Limb (tissue), 2 donors: ENCODE measurements around the gene TSC22D1.

Experiments used
- DNase-seq, 2 donors: peaks; one replicate each; pipeline ENCODE4 v3.0.0-alpha.2; 2016; ENCODE audit errors: extremely low spot score in 2 of 2

Gene TSC22D1

GRCh38 chr13:44406617-44407016, 169.5 kb downstream of the TSC22D1 start:
- DNase-seq = no peak

- no peak for DNase-seq
Measured at GRCh38 chr13:44404261-44405132, 171.6 kb downstream of the TSC22D1 start.

- peak in 1 of 2 donors; percentile 53 for DNase-seq
Measured at GRCh38 chr13:44403461-44404056, 172.6 kb downstream of the TSC22D1 start.

- no peak for DNase-seq
Measured at GRCh38 chr13:44402899-44403445, 173.2 kb downstream of the TSC22D1 start.

GRCh38 chr13:44401577-44401976, 174.6 kb downstream of the TSC22D1 start:
- DNase-seq = no peak

- DNase-seq = no peak
Measured at GRCh38 chr13:44400736-44401135, 175.4 kb downstream of the TSC22D1 start.

- DNase-seq = no peak
Measured at GRCh38 chr13:44399074-44399473, 177.1 kb downstream of the TSC22D1 start.

GRCh38 chr13:44398606-44399005, 177.5 kb downstream of the TSC22D1 start:
- DNase-seq = no peak

- no peak for DNase-seq
Measured at GRCh38 chr13:44397766-44398223, 178.3 kb downstream of the TSC22D1 start.

- DNase-seq = peak in 1 of 2 donors; percentile 40
Measured at GRCh38 chr13:44396701-44397580, 179.2 kb downstream of the TSC22D1 start.

- DNase-seq = no peak
Measured at GRCh38 chr13:44395976-44396694, 180.0 kb downstream of the TSC22D1 start.

- DNase-seq = no peak
Measured at GRCh38 chr13:44394658-44395057, 181.5 kb downstream of the TSC22D1 start.

- DNase-seq = no peak
Measured at GRCh38 chr13:44393391-44393790, 182.7 kb downstream of the TSC22D1 start.

- DNase-seq = peak in 1 of 2 donors; percentile 45
Measured at GRCh38 chr13:44389876-44390275, 186.3 kb downstream of the TSC22D1 start.

- no peak for DNase-seq
Measured at GRCh38 chr13:44389060-44389666, 187.0 kb downstream of the TSC22D1 start.

GRCh38 chr13:44388427-44389059, 187.6 kb downstream of the TSC22D1 start:
- no peak for DNase-seq

GRCh38 chr13:44386913-44387556, 189.1 kb downstream of the TSC22D1 start:
- DNase-seq = no peak

- no peak for DNase-seq
Measured at GRCh38 chr13:44385847-44386246, 190.3 kb downstream of the TSC22D1 start.

GRCh38 chr13:44385401-44385800, 190.7 kb downstream of the TSC22D1 start:
- no peak for DNase-seq
